GM19328 (cell line): ENCODE data around the gene KLHL18.

Experiments
- ATAC-seq: cut with Tn5 transposase; IDR thresholded peaks from one replicate; pipeline ENCODE4 v1.9.1; 2021; ENCODE audit warnings: mild to moderate bottlenecking, moderate library complexity; ENCODE audit not compliant: unreplicated experiment

The KLHL18 gene

DNA sequence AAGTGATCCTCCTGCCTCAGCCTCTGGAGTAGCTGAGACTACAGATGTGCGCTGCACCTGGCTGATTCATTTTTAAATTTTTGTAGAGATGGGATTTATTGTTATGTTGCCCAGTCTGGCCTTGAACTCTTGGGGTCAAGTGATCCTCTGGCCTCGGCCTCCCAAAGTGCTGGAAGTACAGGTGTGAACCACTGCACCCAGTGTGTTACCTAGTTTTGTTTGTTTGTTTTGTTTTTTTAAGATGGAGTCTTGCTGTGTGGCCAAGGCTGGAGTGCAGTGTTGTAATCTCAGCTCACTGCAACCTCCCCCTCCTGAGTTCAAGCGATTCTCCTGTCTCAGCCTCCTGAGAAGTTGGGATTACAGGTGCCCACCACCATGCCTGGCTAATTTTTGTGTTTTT, 110.2 kb downstream of the KLHL18 start:
- no peak for ATAC-seq

GRCh38 chr3:47394140-47394870, 111.6 kb downstream of the KLHL18 start:
- ATAC-seq: no peak

DNA sequence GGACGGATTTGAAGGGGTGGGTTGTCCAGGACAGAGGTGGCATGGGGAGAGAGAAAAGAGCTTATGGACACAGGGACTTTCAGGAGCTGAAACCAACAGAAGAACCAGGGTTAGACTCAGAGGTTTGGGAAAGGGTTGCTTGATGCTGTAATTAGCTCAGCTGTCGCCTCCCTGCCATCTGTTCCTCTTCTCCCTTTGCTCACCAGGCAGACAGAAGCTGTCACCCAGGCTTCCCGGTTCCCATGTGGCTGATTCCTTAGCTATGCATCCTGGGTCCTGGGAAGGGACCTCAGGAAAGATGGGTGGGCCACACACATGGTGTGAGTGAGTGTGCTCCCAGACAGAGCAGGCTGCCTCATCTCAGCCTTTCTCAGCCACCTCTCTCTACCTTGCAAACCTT, 112.1 kb downstream of the KLHL18 start:
- ATAC-seq: no peak
